GM12878 (cell line): ENCODE measurements around the gene KIRREL1. TPM values are rescaled to one million over a fixed set of nuclear protein-coding genes. Genes with fewer than 3 reads are reported as not detected.

Source experiments
- ATAC-seq: fragments of 200-7000 bp; cut with Tn5 transposase; 3 replicates; pipeline ENCODE4 v1.9.1; 2020; ENCODE audit warnings: mild to moderate bottlenecking, moderate library complexity
- BruUV-seq: library from RNA; stranded (reverse); fragments of 400-500 nt; replicated peaks from 2 replicates; lab custom pipeline; 2021; lab: Mats Ljungman, UMichigan
- CTCF ChIA-PET: fragments of 300-600 bp; sonication (Branson Sonifier 250); formaldehyde crosslinking; extraction: SDS; loops from one replicate; lab custom pipeline; 2021; ENCODE audit warnings: inconsistent platforms; lab: Yijun Ruan, JAX
- POLR2A ChIA-PET: fragments of 350-600 bp; formaldehyde crosslinking; extraction: SDS; loops from one replicate; lab custom pipeline; 2021; ENCODE audit warnings: inconsistent platforms; lab: Charles Lee
- RAD21 ChIA-PET: fragments of 300-600 bp; sonication (Branson Sonifier 250); formaldehyde crosslinking; loops from one replicate; lab custom pipeline; 2023; ENCODE audit warnings: antibody characterized with exemption; ENCODE audit not compliant: unreplicated experiment; lab: Charles Lee
- SMC1A ChIA-PET: fragments of 300-600 bp; sonication (Branson Sonifier 250); formaldehyde crosslinking; loops from one replicate; lab custom pipeline; 2023; ENCODE audit not compliant: unreplicated experiment, uncharacterized antibody; lab: Charles Lee
- DNase-seq: peaks from one replicate; pipeline ENCODE4 v3.0.0-alpha.2; 2011; ENCODE audit warnings: low read depth, low spot score
- FAIRE-seq: peaks from 3 replicates; lab custom pipeline; 2011; peaks lifted over from hg19 to GRCh38; lab: Jason Lieb, UNC
- H2AFZ ChIP-seq: 2 replicates; pipeline ENCODE4 v1.6.0; 2011; ENCODE audit warnings: low read depth, low read length, control low read depth; ENCODE audit not compliant: control insufficient read depth
- H3K27ac ChIP-seq: 2 replicates; pipeline ENCODE4 v1.5.1; 2011; ENCODE audit warnings: control low read depth; ENCODE audit not compliant: control insufficient read depth, insufficient read depth
- H3K27me3 ChIP-seq, 2 experiments: replicated peaks in 1 of 2; 2 replicates each; pipeline versions ENCODE4 v1.6.0 to v1.6.1; 2011; ENCODE audit warnings: low read length in 1 of 2; ENCODE audit not compliant: control insufficient read depth in 2 of 2, insufficient read depth in 2 of 2
- H3K36me3 ChIP-seq, 2 experiments: 2 replicates each; pipeline ENCODE4 v1.5.1; 2011; ENCODE audit warnings: low read length in 1 of 2; ENCODE audit not compliant: control insufficient read depth in 2 of 2, insufficient read depth in 2 of 2
- H3K4me1 ChIP-seq: 2 replicates; pipeline ENCODE4 v1.6.1; 2011; ENCODE audit warnings: mild to moderate bottlenecking, low read length, moderate library complexity, mixed read lengths; ENCODE audit not compliant: control insufficient read depth, insufficient read depth
- H3K4me2 ChIP-seq: 2 replicates; pipeline ENCODE4 v1.6.0; 2011; ENCODE audit warnings: control low read depth; ENCODE audit not compliant: control insufficient read depth, insufficient read depth
- H3K4me3 ChIP-seq: fragments of 200-600 bp; sonication (generic); 2 replicates; pipeline ENCODE4 v1.5.1; 2016
- H3K79me2 ChIP-seq: 2 replicates; pipeline ENCODE4 v1.6.0; 2011; ENCODE audit warnings: low read length; ENCODE audit not compliant: control insufficient read depth, insufficient read depth
- H3K9ac ChIP-seq: 2 replicates; pipeline ENCODE4 v1.8.0; 2011; ENCODE audit warnings: low read length, control low read depth, mixed read lengths; ENCODE audit not compliant: control insufficient read depth, insufficient read depth
- H3K9me3 ChIP-seq: replicated peaks from 3 replicates; pipeline ENCODE4 v1.5.1; 2011; ENCODE audit warnings: mild to moderate bottlenecking, low read length; ENCODE audit not compliant: control insufficient read depth, insufficient read depth
- H4K20me1 ChIP-seq: 2 replicates; pipeline ENCODE4 v1.6.0; 2011; ENCODE audit not compliant: control insufficient read depth, insufficient read depth
- ATF7 ChIP-seq: fragments of 450-650 bp; IDR thresholded peaks from 2 replicates; pipeline ENCODE4 v1.6.1; 2016; ENCODE audit warnings: low read depth, mild to moderate bottlenecking
- ESRRA ChIP-seq: IDR thresholded peaks from 2 replicates; pipeline ENCODE4 v1.6.1; 2012; ENCODE audit warnings: mild to moderate bottlenecking, low read length, improper control_type of control experiment
- LARP7 ChIP-seq: fragments of 450-650 bp; IDR thresholded peaks from 2 replicates; pipeline ENCODE4 v1.6.1; 2017; ENCODE audit warnings: mild to moderate bottlenecking
- NFYB ChIP-seq: IDR thresholded peaks from 2 replicates; pipeline ENCODE4 v1.6.1; 2011; ENCODE audit warnings: low read depth, mild to moderate bottlenecking, low read length, improper control_type of control experiment, moderate library complexity; ENCODE audit not compliant: insufficient read depth
- SIX5 ChIP-seq: IDR thresholded peaks from 2 replicates; pipeline ENCODE4 v1.6.1; 2011; ENCODE audit warnings: mild to moderate bottlenecking, low read depth, low read length, moderate library complexity; ENCODE audit not compliant: severe bottlenecking
- YBX1 ChIP-seq: fragments of 450-650 bp; IDR thresholded peaks from 2 replicates; pipeline ENCODE4 v1.6.1; 2016; ENCODE audit warnings: antibody characterized with exemption
- ZBED1 ChIP-seq: IDR thresholded peaks from 2 replicates; pipeline ENCODE4 v1.6.1; 2016; ENCODE audit warnings: borderline replicate concordance
- ZNF24 ChIP-seq: fragments of 450-650 bp; IDR thresholded peaks from 2 replicates; pipeline ENCODE4 v1.6.1; 2017; ENCODE audit warnings: antibody characterized with exemption, mild to moderate bottlenecking
- ZNF274 ChIP-seq: IDR thresholded peaks from one replicate; pipeline ENCODE4 v1.8.0; 2011; ENCODE audit not compliant: insufficient read length, insufficient read depth
- ZNF622 ChIP-seq: fragments of 450-650 bp; IDR thresholded peaks from 2 replicates; pipeline ENCODE4 v1.6.1; 2017; ENCODE audit warnings: mild to moderate bottlenecking, inconsistent platforms
- WGBS: methylation state at CpG from one replicate; pipeline ENCODE4 v1.1.6; 2016; ENCODE audit warnings: low lambda C conversion rate; ENCODE audit not compliant: insufficient replicate concordance, insufficient coverage; ENCODE audit errors: missing lambda C conversion rate; 5-methylcytosine and 5-hydroxymethylcytosine counted together
- in situ Hi-C: fragments of 300-500 bp; cut with MboI; formaldehyde crosslinking; loops from 9 replicates; pipeline ENCODE4 v1.14.3; 2018; ENCODE audit warnings: mixed read lengths
- intact Hi-C: fragments of 100-400 bp; cut with micrococcal nuclease; formaldehyde crosslinking; loops from one replicate; pipeline ENCODE4 v1.14.2; 2022; ENCODE audit not compliant: unreplicated experiment
- polyA plus RNA-seq, 11 experiments: library from polyadenylated mRNA; depleted of rRNA in 4 of 11; unstranded in 6 of 11; stranded (reverse) in 5 of 11; fragments of >200 nt; fragmentation: Nextera tagmentation in 4 of 11; fragmentation: Illumina TruSeq in 1 of 11; extraction: Ambion mirVana in 4 of 11; extraction: Trizol in 1 of 11; gene quantifications; 1 replicate in 1 of 11; 2 replicates in 10 of 11; pipeline versions ENCODE4 v1.2.1 to v1.2.3, GENCODE V29; 2011 to 2016; ENCODE audit warnings: inconsistent platforms in 2 of 11, missing spikeins in 2 of 11, low read depth in 1 of 11
- total RNA-seq, 4 experiments: library from RNA; depleted of rRNA in 3 of 4; stranded (reverse); fragments of >200 nt in 3 of 4; fragmentation: Illumina TruSeq in 1 of 4; extraction: Trizol in 1 of 4; gene quantifications; 2 replicates each; pipeline versions ENCODE4 v1.2.1 to v1.2.3, GENCODE V29; 2013 to 2021
- TF ChIP-seq, protein P1 (sequence below): IDR thresholded peaks from 2 replicates; pipeline ENCODE4 v1.6.1; 2012; ENCODE audit warnings: low read depth, low read length, improper control_type of control experiment
- TF ChIP-seq, protein P2 (sequence below): fragments of 450-650 bp; IDR thresholded peaks from 2 replicates; pipeline ENCODE4 v1.6.1; 2017; ENCODE audit warnings: borderline replicate concordance
- TF ChIP-seq, protein P3 (sequence below): fragments of 450-650 bp; formaldehyde crosslinking; IDR thresholded peaks from 2 replicates; pipeline ENCODE4 v1.4.0; 2022; ENCODE audit warnings: mild to moderate bottlenecking, moderate library complexity
- TF ChIP-seq, protein P4 (sequence below): IDR thresholded peaks from 2 replicates; pipeline ENCODE4 v1.6.1; 2012; ENCODE audit warnings: low read depth, low read length, improper control_type of control experiment
- TF ChIP-seq, protein P5 (sequence below): fragments of 450-650 bp; formaldehyde crosslinking; IDR thresholded peaks from 2 replicates; pipeline ENCODE4 v1.4.0; 2020; ENCODE audit warnings: mild to moderate bottlenecking, moderate library complexity

The KIRREL1 gene
- total and polyA plus RNA-seq, 10 of the 15 experiments (the other 5 are each of a cell fraction or from before 2014, with no cell fraction given) = 0.15 TPM; not detected in 9

DNA sequence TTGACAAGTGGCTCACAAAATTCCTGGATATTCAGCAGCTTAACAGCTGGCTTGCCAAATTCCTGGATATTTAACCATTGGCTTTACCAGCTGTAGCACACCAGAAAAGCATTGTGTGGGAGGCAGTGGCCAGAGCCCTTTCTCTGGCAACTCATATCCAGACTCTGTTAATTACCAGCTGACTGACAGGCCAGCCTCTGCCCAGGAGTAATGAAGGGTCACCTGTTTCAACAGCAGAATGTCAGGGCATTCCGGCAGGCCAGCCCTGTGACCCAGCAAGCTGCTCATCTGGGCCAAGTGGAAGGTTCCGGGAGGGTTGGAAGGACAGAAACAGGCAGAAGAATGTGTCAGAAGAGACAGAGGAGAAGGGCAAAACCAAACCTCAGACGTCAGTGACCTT lies 35.2 kb upstream of the KIRREL1 start:
- no TSS peak for BruUV-seq
- TF ChIP-seq, protein P1, sequence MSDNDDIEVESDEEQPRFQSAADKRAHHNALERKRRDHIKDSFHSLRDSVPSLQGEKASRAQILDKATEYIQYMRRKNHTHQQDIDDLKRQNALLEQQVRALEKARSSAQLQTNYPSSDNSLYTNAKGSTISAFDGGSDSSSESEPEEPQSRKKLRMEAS = no peak
- no peak for TF ChIP-seq ATF7
- TF ChIP-seq, protein P2, sequence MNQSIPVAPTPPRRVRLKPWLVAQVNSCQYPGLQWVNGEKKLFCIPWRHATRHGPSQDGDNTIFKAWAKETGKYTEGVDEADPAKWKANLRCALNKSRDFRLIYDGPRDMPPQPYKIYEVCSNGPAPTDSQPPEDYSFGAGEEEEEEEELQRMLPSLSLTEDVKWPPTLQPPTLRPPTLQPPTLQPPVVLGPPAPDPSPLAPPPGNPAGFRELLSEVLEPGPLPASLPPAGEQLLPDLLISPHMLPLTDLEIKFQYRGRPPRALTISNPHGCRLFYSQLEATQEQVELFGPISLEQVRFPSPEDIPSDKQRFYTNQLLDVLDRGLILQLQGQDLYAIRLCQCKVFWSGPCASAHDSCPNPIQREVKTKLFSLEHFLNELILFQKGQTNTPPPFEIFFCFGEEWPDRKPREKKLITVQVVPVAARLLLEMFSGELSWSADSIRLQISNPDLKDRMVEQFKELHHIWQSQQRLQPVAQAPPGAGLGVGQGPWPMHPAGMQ = no peak
- TF ChIP-seq, protein P3, sequence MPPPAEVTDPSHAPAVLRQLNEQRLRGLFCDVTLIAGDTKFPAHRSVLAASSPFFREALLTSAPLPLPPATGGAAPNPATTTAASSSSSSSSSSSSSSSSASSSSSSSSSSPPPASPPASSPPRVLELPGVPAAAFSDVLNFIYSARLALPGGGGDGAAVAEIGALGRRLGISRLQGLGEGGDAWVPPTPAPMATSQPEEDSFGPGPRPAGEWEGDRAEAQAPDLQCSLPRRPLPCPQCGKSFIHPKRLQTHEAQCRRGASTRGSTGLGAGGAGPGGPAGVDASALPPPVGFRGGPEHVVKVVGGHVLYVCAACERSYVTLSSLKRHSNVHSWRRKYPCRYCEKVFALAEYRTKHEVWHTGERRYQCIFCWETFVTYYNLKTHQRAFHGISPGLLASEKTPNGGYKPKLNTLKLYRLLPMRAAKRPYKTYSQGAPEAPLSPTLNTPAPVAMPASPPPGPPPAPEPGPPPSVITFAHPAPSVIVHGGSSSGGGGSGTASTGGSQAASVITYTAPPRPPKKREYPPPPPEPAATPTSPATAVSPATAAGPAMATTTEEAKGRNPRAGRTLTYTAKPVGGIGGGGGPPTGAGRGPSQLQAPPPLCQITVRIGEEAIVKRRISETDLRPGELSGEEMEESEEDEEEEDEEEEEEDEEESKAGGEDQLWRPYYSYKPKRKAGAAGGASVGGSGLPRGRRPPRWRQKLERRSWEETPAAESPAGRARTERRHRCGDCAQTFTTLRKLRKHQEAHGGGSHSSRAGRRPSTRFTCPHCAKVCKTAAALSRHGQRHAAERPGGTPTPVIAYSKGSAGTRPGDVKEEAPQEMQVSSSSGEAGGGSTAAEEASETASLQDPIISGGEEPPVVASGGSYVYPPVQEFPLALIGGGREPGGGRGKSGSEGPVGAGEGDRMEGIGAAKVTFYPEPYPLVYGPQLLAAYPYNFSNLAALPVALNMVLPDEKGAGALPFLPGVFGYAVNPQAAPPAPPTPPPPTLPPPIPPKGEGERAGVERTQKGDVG = no peak
- TF ChIP-seq LARP7 = no peak
- TF ChIP-seq YBX1 = no peak
- TF ChIP-seq SIX5 = no peak
- TF ChIP-seq, protein P4, sequence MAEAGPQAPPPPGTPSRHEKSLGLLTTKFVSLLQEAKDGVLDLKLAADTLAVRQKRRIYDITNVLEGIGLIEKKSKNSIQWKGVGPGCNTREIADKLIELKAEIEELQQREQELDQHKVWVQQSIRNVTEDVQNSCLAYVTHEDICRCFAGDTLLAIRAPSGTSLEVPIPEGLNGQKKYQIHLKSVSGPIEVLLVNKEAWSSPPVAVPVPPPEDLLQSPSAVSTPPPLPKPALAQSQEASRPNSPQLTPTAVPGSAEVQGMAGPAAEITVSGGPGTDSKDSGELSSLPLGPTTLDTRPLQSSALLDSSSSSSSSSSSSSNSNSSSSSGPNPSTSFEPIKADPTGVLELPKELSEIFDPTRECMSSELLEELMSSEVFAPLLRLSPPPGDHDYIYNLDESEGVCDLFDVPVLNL = no peak
- TF ChIP-seq, protein P5, sequence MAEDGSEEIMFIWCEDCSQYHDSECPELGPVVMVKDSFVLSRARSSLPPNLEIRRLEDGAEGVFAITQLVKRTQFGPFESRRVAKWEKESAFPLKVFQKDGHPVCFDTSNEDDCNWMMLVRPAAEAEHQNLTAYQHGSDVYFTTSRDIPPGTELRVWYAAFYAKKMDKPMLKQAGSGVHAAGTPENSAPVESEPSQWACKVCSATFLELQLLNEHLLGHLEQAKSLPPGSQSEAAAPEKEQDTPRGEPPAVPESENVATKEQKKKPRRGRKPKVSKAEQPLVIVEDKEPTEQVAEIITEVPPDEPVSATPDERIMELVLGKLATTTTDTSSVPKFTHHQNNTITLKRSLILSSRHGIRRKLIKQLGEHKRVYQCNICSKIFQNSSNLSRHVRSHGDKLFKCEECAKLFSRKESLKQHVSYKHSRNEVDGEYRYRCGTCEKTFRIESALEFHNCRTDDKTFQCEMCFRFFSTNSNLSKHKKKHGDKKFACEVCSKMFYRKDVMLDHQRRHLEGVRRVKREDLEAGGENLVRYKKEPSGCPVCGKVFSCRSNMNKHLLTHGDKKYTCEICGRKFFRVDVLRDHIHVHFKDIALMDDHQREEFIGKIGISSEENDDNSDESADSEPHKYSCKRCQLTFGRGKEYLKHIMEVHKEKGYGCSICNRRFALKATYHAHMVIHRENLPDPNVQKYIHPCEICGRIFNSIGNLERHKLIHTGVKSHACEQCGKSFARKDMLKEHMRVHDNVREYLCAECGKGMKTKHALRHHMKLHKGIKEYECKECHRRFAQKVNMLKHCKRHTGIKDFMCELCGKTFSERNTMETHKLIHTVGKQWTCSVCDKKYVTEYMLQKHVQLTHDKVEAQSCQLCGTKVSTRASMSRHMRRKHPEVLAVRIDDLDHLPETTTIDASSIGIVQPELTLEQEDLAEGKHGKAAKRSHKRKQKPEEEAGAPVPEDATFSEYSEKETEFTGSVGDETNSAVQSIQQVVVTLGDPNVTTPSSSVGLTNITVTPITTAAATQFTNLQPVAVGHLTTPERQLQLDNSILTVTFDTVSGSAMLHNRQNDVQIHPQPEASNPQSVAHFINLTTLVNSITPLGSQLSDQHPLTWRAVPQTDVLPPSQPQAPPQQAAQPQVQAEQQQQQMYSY (CRISPR knock-in tag) = no peak
- TF ChIP-seq ZNF622 = no peak
- no peak for TF ChIP-seq ZNF274
- no peak for TF ChIP-seq NFYB
- TF ChIP-seq ZBED1 = no peak
- no peak for TF ChIP-seq ZNF24
- TF ChIP-seq ESRRA = no peak
- Histone ChIP-seq H3K27me3 (peaks cover 2 to 10% of the 10 kb centered on the region in 2 experiments; a peak in 3 of 4 replicates), H3K79me2 (no peaks in the 10 kb centered on the region), H3K4me2 (no peak overlapping the region), H3K9me3 (no peaks in the 10 kb centered on the region), H2AFZ (no peak overlapping the region), H3K36me3 (no peaks in the 10 kb centered on the region), H3K27ac (no peak overlapping the region), H3K9ac (no peak overlapping the region), H4K20me1 (no peaks in the 10 kb centered on the region), H3K4me3 (no peak overlapping the region), H3K4me1 (peaks cover 6% of the 10 kb centered on the region)
- intact Hi-C loops (no loop called here), in situ Hi-C loops (no loop called here)
- ChIA-PET RAD21 (interaction anchor here (1.8 kb wide), 1 partner anchor 33 kb away, joined by 3 read pairs; no protein-coding TSS in a partner anchor), POLR2A (no interaction called here), CTCF (interaction anchor here (1.4 to 2.8 kb wide), 3 partner anchors 11 to 166 kb away, joined by 4 to 16 read pairs (median 10); no protein-coding TSS in a partner anchor), SMC1A (interaction anchor here (1.2 to 3.1 kb wide), 3 partner anchors 10 to 267 kb away, joined by 3 to 7 read pairs (median 3); no protein-coding TSS in a partner anchor)
- FAIRE-seq = no peak
- 17% methylated on average over 3 of the region's 3 CpGs for WGBS
- no peak for ATAC-seq
- DNase-seq = no peak
